ENCODE data around the gene RNF223.

GRCh38 chr1:1069056-1069710 lies 4.9 kb downstream of the RNF223 start:
- no peak for TF ChIP-seq CTCF (IDR thresholded peaks at IDR 0.05; ENCODE audit: low read depth, low read length)
- TF ChIP-seq MYC (IDR thresholded peaks at IDR 0.05; ENCODE audit: low read depth, low read length) = no peak
- no peak for TF ChIP-seq POLR2A (IDR thresholded peaks at IDR 0.05; ENCODE audit: extremely low read depth, insufficient read length)
- TF ChIP-seq MAX (IDR thresholded peaks at IDR 0.05; ENCODE audit: low read depth, low read length) = no peak

Data from NB4 (cell line).